Lower leg skin (tissue), 4 donors: ENCODE data around the gene DIP2C. TPM values are rescaled to one million over a fixed set of nuclear protein-coding genes. Genes with fewer than 3 reads are reported as not detected.

Source experiments
- DNase-seq, 2 donors: peaks; one replicate each; pipeline ENCODE4 v3.0.0-alpha.2; 2019; ENCODE audit warnings: low spot score in 2 of 2
- H3K4me3 ChIP-seq: fragments of 200-600 bp; sonication (generic); 2 replicates; pipeline ENCODE4 v1.5.1; 2017; ENCODE audit warnings: mild to moderate bottlenecking, low read depth; ENCODE audit not compliant: poor library complexity, severe bottlenecking
- CTCF ChIP-seq, 3 donors: fragments of 450-650 bp; IDR thresholded peaks; one replicate each; pipeline ENCODE4 v1.5.1; 2016; ENCODE audit warnings: antibody characterized with exemption in 3 of 3, mild to moderate bottlenecking in 3 of 3, moderate library complexity in 2 of 3
- POLR2A ChIP-seq, 2 donors: fragments of 450-650 bp; IDR thresholded peaks; one replicate each; pipeline ENCODE4 v1.6.1; 2016 to 2017; ENCODE audit warnings: antibody characterized with exemption in 2 of 2, mild to moderate bottlenecking in 1 of 2, moderate library complexity in 1 of 2
- WGBS, 2 donors: methylation state at CpG; one replicate each; pipeline ENCODE4 v1.1.5; 2018; 5-methylcytosine and 5-hydroxymethylcytosine counted together
- intact Hi-C: fragments of 100-400 bp; cut with DNase I; formaldehyde crosslinking; loops from one replicate; pipeline ENCODE4 v1.15.0; 2023; ENCODE audit warnings: low total_unique reads
- total RNA-seq, 4 donors: library from RNA; depleted of rRNA; stranded (reverse); fragments of >200 nt; gene quantifications; one replicate each; pipeline ENCODE4 v1.1.0, GENCODE V29; 2016

Gene DIP2C
- total RNA-seq, 4 donors from 2014 or later = 6.2 to 14.7 (median 10.6) TPM

GRCh38 chr10:505419-505818 is 184.0 kb downstream of the DIP2C start:
- intact Hi-C loops = no loop called here
- no peak for TF ChIP-seq POLR2A (IDR thresholded peaks at IDR 0.05)
- no peak for TF ChIP-seq CTCF (IDR thresholded peaks at IDR 0.05)
- 73 to 76% methylated on average over 3 of the region's 3 CpGs for WGBS, 2 donors
- H3K4me3 ChIP-seq = no peak overlapping the region
- DNase-seq = no peak

DNA sequence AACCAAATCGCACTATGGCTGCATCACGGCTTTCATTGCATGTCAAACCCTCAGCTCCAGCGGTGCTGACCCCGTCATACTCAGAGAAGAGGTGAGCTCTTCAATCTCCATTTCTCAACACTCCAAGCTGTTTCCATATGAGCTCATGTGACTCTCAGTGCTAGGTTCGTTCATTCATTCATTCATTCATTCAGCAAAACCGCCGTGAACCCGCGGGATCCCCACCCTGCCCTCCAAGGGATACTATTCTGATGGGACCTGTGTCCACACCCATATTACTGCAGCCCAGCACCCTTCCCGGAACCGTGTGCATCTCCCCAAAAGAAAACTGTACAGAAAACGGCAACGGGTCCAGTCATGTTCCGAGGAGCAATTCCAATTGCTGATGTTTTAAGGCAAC is 184.7 kb downstream of the DIP2C start:
- TF ChIP-seq CTCF (IDR thresholded peaks at IDR 0.05) = no peak
- TF ChIP-seq POLR2A (IDR thresholded peaks at IDR 0.05) = no peak
- DNase-seq = no peak
- no peak overlapping the region for H3K4me3 ChIP-seq
- intact Hi-C loops = no loop called here
- 79 to 80% methylated on average over 14 of the region's 14 CpGs for WGBS, 2 donors

- intact Hi-C loops = no loop called here
- no peak for DNase-seq
- TF ChIP-seq CTCF (IDR thresholded peaks at IDR 0.05) = no peak
- TF ChIP-seq POLR2A (IDR thresholded peaks at IDR 0.05) = no peak
- WGBS, 2 donors = 86 to 95% methylated on average over 17 of the region's 17 CpGs
- no peak overlapping the region for H3K4me3 ChIP-seq
These were observed 185.3 kb downstream of the DIP2C start for GRCh38 chr10:504121-504611.

- intact Hi-C loops = no loop called here
- no peak for DNase-seq
- no peak overlapping the region for H3K4me3 ChIP-seq
- WGBS, 2 donors = 62 to 64% methylated on average over 8 of the region's 8 CpGs
- TF ChIP-seq CTCF (IDR thresholded peaks at IDR 0.05) (no peak), POLR2A (IDR thresholded peaks at IDR 0.05) (no peak)
These were observed 187.9 kb downstream of the DIP2C start for GRCh38 chr10:501596-501995.

GRCh38 chr10:500876-501275 is 188.6 kb downstream of the DIP2C start:
- no peak for DNase-seq
- H3K4me3 ChIP-seq = no peak overlapping the region
- TF ChIP-seq POLR2A (IDR thresholded peaks at IDR 0.05) (no peak), CTCF (IDR thresholded peaks at IDR 0.05) (no peak)
- 38 to 47% methylated on average over 2 of the region's 2 CpGs for WGBS, 2 donors
- intact Hi-C loops = no loop called here

- intact Hi-C loops = no loop called here
- DNase-seq = no peak
- no peak overlapping the region for H3K4me3 ChIP-seq
- TF ChIP-seq CTCF (IDR thresholded peaks at IDR 0.05) (no peak), POLR2A (IDR thresholded peaks at IDR 0.05) (no peak)
- 87 to 96% methylated on average over 4 of the region's 4 CpGs for WGBS, 2 donors
These were observed 189.5 kb downstream of the DIP2C start for GRCh38 chr10:499991-500390.
